IgD-negative memory B cell (primary cell): ENCODE data around the gene ARIH1. TPM values are rescaled to one million over a fixed set of nuclear protein-coding genes. Genes with fewer than 3 reads are reported as not detected.

Experiments
- H3K27ac Mint-ChIP-seq, 3 donors: one replicate each; pipeline ENCODE4 v1.8.0; 2020 to 2022; ENCODE audit warnings: mild to moderate bottlenecking in 3 of 3, mixed read lengths in 3 of 3, moderate library complexity in 1 of 3
- H3K27me3 Mint-ChIP-seq: one replicate; pipeline ENCODE4 v1.8.0; 2021; ENCODE audit warnings: mixed read lengths
- H3K36me3 Mint-ChIP-seq: one replicate; pipeline ENCODE4 v1.8.0; 2020; ENCODE audit warnings: mild to moderate bottlenecking, mixed read lengths
- H3K4me1 Mint-ChIP-seq, 3 donors: one replicate each; pipeline ENCODE4 v1.8.0; 2020 to 2022; ENCODE audit warnings: mixed read lengths in 3 of 3, mild to moderate bottlenecking in 1 of 3
- H3K4me3 Mint-ChIP-seq, 4 donors: one replicate each; pipeline ENCODE4 v1.8.0; 2020 to 2022; ENCODE audit warnings: mild to moderate bottlenecking in 4 of 4, mixed read lengths in 4 of 4, moderate library complexity in 3 of 4
- H3K9me3 Mint-ChIP-seq, 3 donors: one replicate each; pipeline ENCODE4 v1.8.0; 2020 to 2021; ENCODE audit warnings: mixed read lengths in 3 of 3, mild to moderate bottlenecking in 1 of 3
- polyA plus RNA-seq: library from polyadenylated mRNA; unstranded; fragments of 300-500 nt; fragmentation: Illumina TruSeq; gene quantifications from one replicate; pipeline ENCODE4 v1.2.3, GENCODE V29; 2021

The ARIH1 gene
- polyA plus RNA-seq, 1 donor from 2014 or later, result 24.4 TPM

GRCh38 chr15:72496783-72497182 lies 22.7 kb downstream of the ARIH1 start:
- H3K9me3 Mint-ChIP-seq, result no peaks in the 10 kb centered on the region
- peak overlapping the region in 1 of 3 donors; percentile 45 for H3K27ac Mint-ChIP-seq
- no peaks in the 10 kb centered on the region for H3K27me3 Mint-ChIP-seq
- H3K4me3 Mint-ChIP-seq, result no peak overlapping the region
- peaks cover 4% of the 10 kb centered on the region for H3K36me3 Mint-ChIP-seq
- H3K4me1 Mint-ChIP-seq, result peaks cover 33 to 58% (median 40%) of the 10 kb centered on the region in 3 donors

GRCh38 chr15:72497402-72497801 lies 23.3 kb downstream of the ARIH1 start:
- Mint-ChIP-seq H3K4me3 (no peak overlapping the region), H3K27me3 (no peaks in the 10 kb centered on the region), H3K36me3 (peaks cover 4% of the 10 kb centered on the region), H3K27ac (no peak overlapping the region), H3K4me1 (peaks cover 31 to 60% (median 39%) of the 10 kb centered on the region in 3 donors), H3K9me3 (no peaks in the 10 kb centered on the region)

GRCh38 chr15:72502220-72502809 lies 28.2 kb downstream of the ARIH1 start:
- peak overlapping the region in 1 of 3 donors; percentile 47 for H3K27ac Mint-ChIP-seq
- H3K27me3 Mint-ChIP-seq, result no peaks in the 10 kb centered on the region
- no peak overlapping the region for H3K4me3 Mint-ChIP-seq
- H3K9me3 Mint-ChIP-seq, result no peaks in the 10 kb centered on the region
- H3K4me1 Mint-ChIP-seq, result peaks cover 29 to 39% (median 33%) of the 10 kb centered on the region in 3 donors
- H3K36me3 Mint-ChIP-seq, result peaks cover 4% of the 10 kb centered on the region

- Mint-ChIP-seq H3K27me3 (no peaks in the 10 kb centered on the region), H3K36me3 (peaks cover 2% of the 10 kb centered on the region), H3K4me3 (no peak overlapping the region), H3K27ac (peak overlapping the region in 1 of 3 donors; percentile 25), H3K9me3 (no peaks in the 10 kb centered on the region), H3K4me1 (peaks cover 23 to 39% (median 35%) of the 10 kb centered on the region in 3 donors)
Measured at GRCh38 chr15:72503147-72503546, 29.0 kb downstream of the ARIH1 start.

- Mint-ChIP-seq H3K36me3 (peaks cover 2% of the 10 kb centered on the region), H3K4me3 (no peak overlapping the region), H3K27ac (peak overlapping the region; percentile 28 to 78 (median 31)), H3K4me1 (peaks cover 34 to 47% (median 36%) of the 10 kb centered on the region in 3 donors), H3K27me3 (no peaks in the 10 kb centered on the region), H3K9me3 (no peaks in the 10 kb centered on the region)
Measured at GRCh38 chr15:72507402-72508092, 33.4 kb downstream of the ARIH1 start.

- Mint-ChIP-seq H3K36me3 (peaks cover 2% of the 10 kb centered on the region), H3K4me1 (peaks cover 26 to 42% (median 28%) of the 10 kb centered on the region in 3 donors), H3K4me3 (no peak overlapping the region), H3K27me3 (peaks cover 2% of the 10 kb centered on the region), H3K9me3 (no peaks in the 10 kb centered on the region), H3K27ac (no peak overlapping the region)
Measured at GRCh38 chr15:72509484-72509883, 35.4 kb downstream of the ARIH1 start.

GRCh38 chr15:72511536-72511935 lies 37.4 kb downstream of the ARIH1 start:
- no peaks in the 10 kb centered on the region for H3K9me3 Mint-ChIP-seq
- peaks cover 2% of the 10 kb centered on the region for H3K36me3 Mint-ChIP-seq
- H3K4me3 Mint-ChIP-seq, result no peak overlapping the region
- H3K27ac Mint-ChIP-seq, result no peak overlapping the region
- H3K4me1 Mint-ChIP-seq, result peaks cover 27 to 51% (median 34%) of the 10 kb centered on the region in 3 donors
- peaks cover 2% of the 10 kb centered on the region for H3K27me3 Mint-ChIP-seq

GRCh38 chr15:72515591-72516389 lies 41.7 kb downstream of the ARIH1 start:
- Mint-ChIP-seq H3K4me1 (peaks cover 23 to 47% (median 26%) of the 10 kb centered on the region in 3 donors), H3K4me3 (peak overlapping the region in 1 of 4 donors; percentile 18), H3K36me3 (peaks cover under 1% of the 10 kb centered on the region), H3K9me3 (no peaks in the 10 kb centered on the region), H3K27me3 (peaks cover 2% of the 10 kb centered on the region), H3K27ac (peak overlapping the region in 2 of 3 donors; percentile 16 to 27)

GRCh38 chr15:72516777-72517176 lies 42.6 kb downstream of the ARIH1 start:
- H3K4me1 Mint-ChIP-seq, result peaks cover 16 to 38% (median 22%) of the 10 kb centered on the region in 3 donors
- H3K4me3 Mint-ChIP-seq, result peak overlapping the region in 1 of 4 donors; percentile 55
- peaks cover 2% of the 10 kb centered on the region for H3K27me3 Mint-ChIP-seq
- peak overlapping the region in 1 of 3 donors; percentile 16 for H3K27ac Mint-ChIP-seq
- H3K36me3 Mint-ChIP-seq, result peaks cover under 1% of the 10 kb centered on the region
- no peaks in the 10 kb centered on the region for H3K9me3 Mint-ChIP-seq

- H3K4me3 Mint-ChIP-seq, result peak overlapping the region in 1 of 4 donors; percentile 12
Measured at GRCh38 chr15:72521682-72522081, 47.6 kb downstream of the ARIH1 start.

GRCh38 chr15:72532991-72533601 lies 59.0 kb downstream of the ARIH1 start:
- Mint-ChIP-seq H3K4me1 (peaks cover 10 to 22% (median 13%) of the 10 kb centered on the region in 3 donors), H3K27me3 (no peaks in the 10 kb centered on the region), H3K27ac (peak overlapping the region in 1 of 3 donors; percentile 53), H3K9me3 (no peaks in the 10 kb centered on the region), H3K4me3 (no peak overlapping the region), H3K36me3 (peaks cover 2% of the 10 kb centered on the region)

More at GRCh38 chr15:72521682-72522081, 47.6 kb downstream of the ARIH1 start:
- Mint-ChIP-seq H3K27ac (no peak overlapping the region), H3K36me3 (peaks cover 1% of the 10 kb centered on the region), H3K9me3 (no peaks in the 10 kb centered on the region), H3K4me1 (peaks cover 1 to 9% (median 4%) of the 10 kb centered on the region in 3 donors), H3K27me3 (no peaks in the 10 kb centered on the region)

GRCh38 chr15:72534523-72534922 lies 60.4 kb downstream of the ARIH1 start:
- peaks cover 4% of the 10 kb centered on the region for H3K36me3 Mint-ChIP-seq
- no peak overlapping the region for H3K4me3 Mint-ChIP-seq
- H3K27me3 Mint-ChIP-seq, result no peaks in the 10 kb centered on the region
- H3K4me1 Mint-ChIP-seq, result peaks cover 7 to 28% (median 14%) of the 10 kb centered on the region in 3 donors
- peaks cover 0 to 2% (median 0%) of the 10 kb centered on the region in 3 donors for H3K9me3 Mint-ChIP-seq
- no peak overlapping the region for H3K27ac Mint-ChIP-seq

- Mint-ChIP-seq H3K27ac (no peak overlapping the region), H3K9me3 (peaks cover 0 to 3% (median 0%) of the 10 kb centered on the region in 3 donors), H3K4me3 (no peak overlapping the region), H3K27me3 (no peaks in the 10 kb centered on the region), H3K4me1 (peaks cover 6 to 22% (median 13%) of the 10 kb centered on the region in 3 donors), H3K36me3 (peaks cover 7% of the 10 kb centered on the region)
Measured at GRCh38 chr15:72535911-72536310, 61.8 kb downstream of the ARIH1 start.

GRCh38 chr15:72536506-72536905 lies 62.4 kb downstream of the ARIH1 start:
- no peak overlapping the region for H3K27ac Mint-ChIP-seq

More at GRCh38 chr15:72536506-72536905, 62.4 kb downstream of the ARIH1 start:
- Mint-ChIP-seq H3K4me1 (peaks cover 6 to 25% (median 13%) of the 10 kb centered on the region in 3 donors), H3K9me3 (peaks cover 0 to 4% (median 0%) of the 10 kb centered on the region in 3 donors), H3K4me3 (no peak overlapping the region), H3K27me3 (no peaks in the 10 kb centered on the region), H3K36me3 (peaks cover 12% of the 10 kb centered on the region)
